Measurements from ENCODE around the gene TMIE.

Gene TMIE

DNA sequence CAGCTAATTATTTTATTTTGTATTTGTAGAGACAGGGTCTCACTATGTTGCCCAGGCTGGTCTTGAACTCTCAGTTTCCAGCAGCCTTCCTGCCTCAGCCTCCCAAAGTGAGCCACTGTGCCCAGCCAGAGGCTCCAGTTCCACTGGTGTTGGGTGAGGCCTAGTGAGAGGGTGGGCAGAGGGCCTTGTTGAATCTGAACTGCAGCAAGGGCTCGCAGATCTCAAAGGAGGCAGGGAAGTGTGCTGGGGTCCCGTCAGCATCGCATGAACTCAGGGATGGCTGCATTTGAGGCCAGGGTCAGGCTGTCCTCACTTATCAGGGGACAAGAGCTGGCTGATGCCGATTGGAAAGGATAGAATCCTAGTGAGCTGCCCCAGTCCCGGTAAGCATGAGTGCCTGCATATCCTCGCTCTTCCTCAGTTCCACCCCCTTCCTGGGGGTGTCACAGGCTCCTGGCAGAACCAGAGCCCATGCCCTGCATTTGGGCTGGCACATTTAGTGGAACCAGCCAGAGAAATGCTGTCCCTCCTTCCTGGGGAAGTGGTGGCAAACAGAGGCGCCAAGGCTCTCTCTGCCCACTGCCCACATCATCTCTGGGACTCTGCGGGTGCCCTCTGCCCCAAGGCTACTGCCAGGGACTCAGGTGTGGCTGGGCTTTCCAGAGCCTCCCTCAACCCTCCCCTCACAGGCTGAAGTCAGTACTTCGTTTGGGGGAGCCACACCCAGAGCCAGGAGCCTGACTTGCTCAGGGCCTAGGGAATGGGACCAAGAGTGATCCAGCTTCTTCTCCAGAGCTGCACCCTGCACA lies 31.8 kb upstream of the TMIE start:
- peak; percentile 35 for DNase-seq (ENCODE audit: low spot score)

GRCh38 chr3:46670000-46670890 lies 30.9 kb upstream of the TMIE start:
- DNase-seq (ENCODE audit: low spot score): peak; percentile 24

- DNase-seq (ENCODE audit: low spot score): peak; percentile 40
These were observed 30.2 kb upstream of the TMIE start for GRCh38 chr3:46670891-46671427.

DNA sequence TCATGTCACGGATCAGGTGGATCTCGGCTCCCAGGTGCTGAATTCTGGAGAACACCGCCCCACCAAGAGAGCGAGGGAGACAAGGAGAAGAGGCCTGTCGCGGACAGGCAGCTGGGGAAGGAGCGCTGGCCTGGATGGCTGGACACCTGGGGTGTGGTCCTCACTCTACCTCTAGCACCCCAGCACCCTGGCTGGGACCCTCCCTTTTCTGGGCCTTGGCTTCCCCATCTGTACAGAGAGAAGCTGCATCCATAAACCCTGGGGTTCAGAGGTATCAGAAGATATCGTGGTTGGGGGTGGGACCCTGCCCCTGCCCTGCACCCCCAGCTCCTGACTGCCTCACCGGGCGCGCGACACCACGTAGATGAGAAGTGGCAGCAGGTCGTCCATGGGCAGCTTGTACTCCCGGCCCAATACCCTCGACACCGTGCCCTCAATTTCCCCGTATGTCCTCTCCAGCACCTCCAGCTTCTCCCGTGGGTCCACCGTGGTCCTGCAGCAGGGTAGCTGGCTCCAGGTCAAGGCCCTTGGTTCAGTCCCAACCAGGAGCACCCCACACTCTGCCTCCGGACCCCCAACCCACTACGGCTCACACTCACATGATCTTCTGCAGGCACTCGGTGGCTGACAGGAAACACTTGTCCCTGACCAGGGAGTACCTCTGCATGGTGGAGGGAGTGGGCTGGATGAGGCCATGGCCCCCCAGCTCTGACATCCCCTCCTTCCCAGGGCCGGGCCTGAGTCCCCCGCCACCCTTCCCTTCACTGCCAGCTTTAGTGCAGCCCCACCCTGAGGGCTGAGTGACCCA lies 29.4 kb upstream of the TMIE start:
- peak; percentile 35 for DNase-seq (ENCODE audit: low spot score)

- DNase-seq (ENCODE audit: low spot score): no peak
These were observed 28.9 kb upstream of the TMIE start for GRCh38 chr3:46672349-46672695.

- no peak for DNase-seq (ENCODE audit: low spot score)
These were observed 27.8 kb upstream of the TMIE start for GRCh38 chr3:46673151-46674030.

DNA sequence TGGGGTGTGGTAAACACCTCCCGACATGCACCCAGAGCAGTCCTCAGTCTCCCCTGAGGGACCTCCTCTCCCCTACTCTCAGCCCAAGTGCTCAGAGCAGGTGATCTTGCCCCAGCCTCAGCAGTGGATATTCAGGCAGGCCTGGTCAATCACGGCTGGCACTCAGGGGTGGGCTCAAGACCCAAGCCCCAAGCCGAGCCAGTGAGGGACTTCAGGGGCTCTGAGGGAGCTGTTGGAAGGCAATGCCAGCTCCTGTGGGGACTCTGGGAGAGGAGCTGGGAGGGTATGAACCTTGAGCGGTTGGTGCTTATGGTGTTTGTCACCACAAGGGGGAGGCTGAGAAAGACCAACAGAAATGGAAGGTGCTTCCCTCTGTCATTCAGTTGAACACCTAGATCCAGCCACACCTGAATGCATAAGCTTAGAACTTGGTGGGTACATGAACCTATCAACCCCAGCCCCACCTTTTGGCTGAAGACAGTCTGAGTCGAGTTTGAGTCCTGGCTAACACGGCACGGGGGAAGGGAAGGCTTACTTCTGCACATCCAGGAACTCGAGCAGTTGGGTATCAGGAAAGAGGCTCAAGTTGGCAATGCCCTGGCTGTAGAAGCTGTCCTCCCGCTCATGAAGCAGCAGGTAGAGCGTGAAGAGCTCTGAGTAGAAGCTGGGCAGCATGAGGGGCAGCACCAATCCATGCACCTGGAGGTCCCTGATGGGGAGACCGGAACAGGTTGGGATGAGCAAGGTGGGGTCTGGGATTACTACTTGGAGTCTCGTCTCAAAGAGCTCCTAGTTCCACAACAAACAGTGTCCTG lies 27.0 kb upstream of the TMIE start:
- no peak for DNase-seq (ENCODE audit: low spot score)

GRCh38 chr3:46675426-46675825 lies 25.8 kb upstream of the TMIE start:
- DNase-seq (ENCODE audit: low spot score): no peak

GRCh38 chr3:46675843-46676567 lies 25.2 kb upstream of the TMIE start:
- DNase-seq (ENCODE audit: low spot score): no peak

DNA sequence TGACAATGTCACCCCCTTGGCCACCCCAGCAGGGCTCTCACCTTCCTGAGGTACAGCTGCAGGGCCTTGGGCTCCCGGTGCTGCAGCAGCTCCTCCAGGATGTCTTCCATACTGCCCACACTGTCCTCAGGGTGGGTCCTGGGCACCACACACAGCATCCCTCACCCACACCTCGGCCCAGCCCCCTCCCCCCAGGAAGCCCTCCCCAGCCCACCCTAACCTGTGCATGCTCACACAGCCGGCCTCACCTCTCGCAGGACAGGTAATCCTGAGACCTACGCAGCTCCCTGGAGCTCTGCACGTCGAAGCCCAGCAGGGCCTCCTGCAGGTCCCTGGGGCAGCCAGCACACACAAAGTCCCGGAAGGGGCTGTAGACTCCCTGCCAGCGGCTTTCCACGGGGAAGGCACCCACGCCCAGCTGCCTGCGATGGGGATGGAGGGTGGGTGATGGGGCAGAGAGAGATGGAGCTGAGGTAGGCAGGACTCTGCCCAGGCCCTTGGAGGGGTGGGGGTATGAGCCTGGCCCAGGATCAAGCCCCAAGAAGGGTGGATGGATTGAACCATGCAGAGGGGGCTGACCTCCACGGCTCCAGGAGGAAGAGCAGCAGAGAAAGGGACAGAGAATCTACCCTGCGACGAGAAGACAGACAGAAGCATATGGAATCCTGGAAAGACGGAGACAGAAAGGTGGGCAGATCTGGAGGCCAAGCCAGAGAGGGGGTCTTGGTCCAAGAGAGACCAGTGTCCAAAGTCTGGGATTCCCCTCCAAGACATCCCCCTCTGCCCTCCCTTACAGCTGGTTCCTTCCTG lies 24.4 kb upstream of the TMIE start:
- DNase-seq (ENCODE audit: low spot score): no peak

- DNase-seq (ENCODE audit: low spot score): no peak
These were observed 23.8 kb upstream of the TMIE start for GRCh38 chr3:46677411-46677726.

DNA sequence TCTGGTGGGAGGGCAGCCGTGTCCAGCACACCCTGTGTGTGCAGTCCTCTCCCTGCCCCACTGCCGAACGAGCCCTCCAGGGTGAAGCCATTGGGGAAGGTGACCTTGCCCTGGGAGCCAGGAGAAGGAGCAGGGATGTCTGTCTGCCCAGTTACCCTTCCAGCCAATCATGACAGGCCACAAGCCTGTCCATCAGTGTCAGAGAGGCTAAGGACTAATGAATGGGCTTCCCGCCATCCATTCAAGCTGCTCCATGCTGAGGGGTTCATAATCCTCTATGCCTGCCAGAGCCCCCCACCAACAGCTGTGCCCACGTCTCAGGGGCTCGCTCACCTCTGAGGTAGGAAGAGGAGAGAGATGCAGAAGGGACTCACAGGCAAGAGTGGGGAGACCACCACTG lies 22.9 kb upstream of the TMIE start:
- no peak for DNase-seq (ENCODE audit: low spot score)

DNA sequence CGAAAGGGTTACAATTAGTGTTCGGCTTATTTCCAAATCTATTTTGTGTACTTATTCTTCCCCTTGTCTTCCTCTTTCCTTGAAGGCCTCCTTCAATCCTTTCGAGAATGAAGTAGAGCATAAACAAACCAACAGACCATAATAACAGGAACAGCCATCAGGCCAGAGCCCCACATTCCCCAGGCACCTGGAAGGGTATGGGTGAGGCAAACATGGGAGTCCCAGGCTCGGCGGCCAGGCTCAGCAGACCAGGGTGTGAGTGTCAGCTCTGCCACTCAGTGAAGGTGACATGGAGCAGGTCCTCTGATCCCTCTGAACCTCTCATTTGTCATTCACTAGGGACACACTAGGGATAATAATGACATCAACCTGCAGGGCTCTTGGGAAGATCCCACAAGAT lies 21.5 kb upstream of the TMIE start:
- no peak for DNase-seq (ENCODE audit: low spot score)

DNA sequence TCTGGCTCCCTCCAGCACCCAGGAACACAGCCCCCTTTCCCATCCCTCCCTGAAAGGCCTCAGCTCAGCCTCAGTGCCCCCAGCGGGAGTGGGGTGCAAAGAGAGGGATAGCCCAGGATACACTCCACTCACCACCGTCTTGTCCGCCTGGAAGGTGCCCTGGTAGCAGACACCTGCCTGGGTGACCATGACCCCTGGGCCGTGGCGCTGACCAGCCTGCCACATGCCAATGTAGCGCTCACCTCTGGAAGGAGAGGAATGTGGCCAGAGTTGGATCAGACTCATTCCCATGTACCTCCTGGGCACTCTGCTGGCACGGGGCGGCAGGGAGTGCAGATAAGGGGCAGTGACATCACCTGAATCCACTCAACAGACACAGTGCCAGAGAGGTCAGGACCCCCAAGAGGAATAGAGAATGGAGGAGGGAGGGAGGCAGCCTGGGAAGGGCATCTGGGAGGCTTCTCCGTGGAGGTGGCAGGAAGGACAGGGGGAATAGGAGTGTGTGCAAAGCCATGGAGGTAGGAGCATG lies 20.8 kb upstream of the TMIE start:
- no peak for DNase-seq (ENCODE audit: low spot score)

GRCh38 chr3:46681387-46681786 lies 19.8 kb upstream of the TMIE start:
- no peak for DNase-seq (ENCODE audit: low spot score)

- DNase-seq (ENCODE audit: low spot score): no peak
These were observed 19.2 kb upstream of the TMIE start for GRCh38 chr3:46681856-46682540.

GRCh38 chr3:46682974-46683373 lies 18.2 kb upstream of the TMIE start:
- DNase-seq (ENCODE audit: low spot score): no peak

- no peak for DNase-seq (ENCODE audit: low spot score)
These were observed 16.3 kb upstream of the TMIE start for GRCh38 chr3:46684891-46685290.

Data from ecto neural progenitor cell (in vitro differentiated cells).